Measurements from ENCODE around the gene MUC5AC.
"Not testable (repeated sequence)": the region's sequence is repeated elsewhere in the genome, so short reads cannot be mapped to it uniquely, and the experiment has no call there.

Gene MUC5AC

DNA sequence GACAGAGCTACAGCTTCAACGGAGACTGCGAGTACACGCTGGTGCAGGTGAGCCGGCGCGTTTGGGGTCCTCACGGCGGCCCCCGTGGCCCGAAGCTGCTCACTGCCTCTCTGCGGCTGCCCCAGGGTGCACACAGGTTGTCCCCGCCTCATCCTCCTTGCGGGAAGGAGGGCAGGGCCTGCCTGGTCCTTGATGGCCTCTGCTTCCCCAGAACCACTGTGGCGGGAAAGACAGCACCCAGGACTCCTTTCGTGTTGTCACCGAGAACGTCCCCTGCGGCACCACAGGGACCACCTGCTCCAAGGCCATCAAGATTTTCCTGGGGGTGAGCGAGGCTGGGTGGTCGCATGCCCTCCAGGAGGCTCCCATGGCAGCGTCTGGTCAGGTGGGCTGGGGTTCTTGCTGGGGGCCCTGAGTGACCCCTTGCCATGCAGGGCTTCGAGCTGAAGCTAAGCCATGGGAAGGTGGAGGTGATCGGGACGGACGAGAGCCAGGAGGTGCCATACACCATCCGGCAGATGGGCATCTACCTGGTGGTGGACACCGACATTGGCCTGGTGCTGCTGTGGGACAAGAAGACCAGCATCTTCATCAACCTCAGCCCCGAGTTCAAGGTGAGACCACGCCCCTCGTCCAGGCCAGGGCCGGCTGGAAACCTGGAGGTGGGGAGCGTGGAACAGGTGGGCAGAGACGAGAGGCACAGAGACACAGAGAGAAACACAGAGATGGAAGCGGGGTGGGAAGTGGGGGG is 19.4 kb downstream of the MUC5AC start:
- no peak for DNase-seq (ENCODE audit: low read depth)

DNA sequence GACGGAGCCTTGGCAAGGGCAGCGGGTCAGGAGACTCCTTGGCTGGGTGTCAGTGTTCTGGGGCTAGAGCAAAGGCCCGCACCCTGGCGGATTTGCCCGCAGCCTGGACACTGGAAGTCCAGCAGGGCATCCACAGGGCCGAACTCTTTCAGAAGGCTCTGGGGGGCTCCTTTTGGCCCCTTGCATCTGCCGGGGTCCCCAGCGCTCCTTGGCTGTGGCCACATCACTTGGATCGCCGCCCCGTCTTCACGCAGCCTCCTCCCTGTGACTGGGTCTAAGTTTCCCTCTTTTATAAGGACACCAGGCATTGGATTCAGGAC is 20.0 kb downstream of the MUC5AC start:
- no peak for DNase-seq (ENCODE audit: low read depth)

DNA sequence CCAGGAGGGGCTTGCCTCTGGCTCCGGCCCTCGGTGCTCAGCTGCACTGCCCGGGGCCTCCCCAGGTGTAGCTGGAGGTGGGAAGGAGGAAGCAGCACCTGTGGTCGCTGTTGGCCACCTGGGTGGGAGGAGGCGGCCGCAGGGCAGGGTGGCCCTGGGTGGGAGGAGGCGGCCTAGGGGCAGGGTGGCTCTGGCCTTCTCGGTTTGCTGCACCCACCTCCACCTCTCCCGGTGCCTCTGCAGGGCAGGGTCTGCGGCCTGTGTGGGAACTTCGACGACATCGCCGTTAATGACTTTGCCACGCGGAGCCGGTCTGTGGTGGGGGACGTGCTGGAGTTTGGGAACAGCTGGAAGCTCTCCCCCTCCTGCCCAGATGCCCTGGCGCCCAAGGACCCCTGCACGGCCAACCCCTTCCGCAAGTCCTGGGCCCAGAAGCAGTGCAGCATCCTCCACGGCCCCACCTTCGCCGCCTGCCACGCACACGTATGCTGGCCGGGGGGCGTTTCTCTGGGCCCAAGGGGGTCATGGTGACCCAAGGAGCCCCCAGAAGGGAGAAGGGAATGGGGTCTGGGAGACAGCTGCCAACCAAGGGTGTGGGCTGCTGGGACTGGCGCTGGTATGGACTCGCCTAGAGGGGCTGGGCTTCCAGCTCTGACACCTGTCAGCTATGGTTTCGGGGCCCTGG is 20.6 kb downstream of the MUC5AC start:
- DNase-seq (ENCODE audit: low read depth) = no peak

DNA sequence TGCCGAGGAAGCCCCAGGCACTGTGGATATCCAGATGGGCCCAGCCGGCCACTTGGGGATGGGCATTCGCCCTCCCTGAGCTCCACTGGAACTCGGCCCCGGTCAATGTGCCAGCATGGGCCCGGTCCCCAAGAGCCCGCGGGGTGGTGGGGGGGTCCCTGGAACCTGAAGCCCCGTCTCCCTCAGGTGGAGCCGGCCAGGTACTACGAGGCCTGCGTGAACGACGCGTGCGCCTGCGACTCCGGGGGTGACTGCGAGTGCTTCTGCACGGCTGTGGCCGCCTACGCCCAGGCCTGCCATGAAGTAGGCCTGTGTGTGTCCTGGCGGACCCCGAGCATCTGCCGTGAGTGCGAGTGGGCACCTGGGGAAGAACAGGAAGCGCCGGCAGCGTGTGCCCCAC is 21.2 kb downstream of the MUC5AC start:
- no peak for DNase-seq (ENCODE audit: low read depth)

DNA sequence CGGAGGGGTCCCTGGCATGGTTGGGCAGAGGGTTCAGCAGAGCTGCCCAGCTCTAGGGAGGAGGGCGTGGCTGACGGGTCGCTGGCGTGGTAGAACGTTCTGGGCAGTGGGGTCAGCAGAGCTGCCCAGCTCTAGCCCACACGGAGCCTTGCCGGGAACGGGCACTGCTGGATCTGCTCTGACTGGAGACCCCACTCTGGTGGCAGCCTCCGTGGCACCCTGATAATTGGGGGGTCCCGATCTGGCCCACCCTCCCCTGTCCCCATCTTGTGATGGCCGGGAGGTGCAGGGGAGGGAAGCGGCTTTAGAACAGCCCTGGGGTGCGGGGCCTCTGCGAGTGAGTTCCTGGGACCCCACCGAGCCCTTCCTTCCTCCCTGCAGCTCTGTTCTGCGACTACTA is 21.9 kb downstream of the MUC5AC start:
- DNase-seq (ENCODE audit: low read depth) = no peak

DNA sequence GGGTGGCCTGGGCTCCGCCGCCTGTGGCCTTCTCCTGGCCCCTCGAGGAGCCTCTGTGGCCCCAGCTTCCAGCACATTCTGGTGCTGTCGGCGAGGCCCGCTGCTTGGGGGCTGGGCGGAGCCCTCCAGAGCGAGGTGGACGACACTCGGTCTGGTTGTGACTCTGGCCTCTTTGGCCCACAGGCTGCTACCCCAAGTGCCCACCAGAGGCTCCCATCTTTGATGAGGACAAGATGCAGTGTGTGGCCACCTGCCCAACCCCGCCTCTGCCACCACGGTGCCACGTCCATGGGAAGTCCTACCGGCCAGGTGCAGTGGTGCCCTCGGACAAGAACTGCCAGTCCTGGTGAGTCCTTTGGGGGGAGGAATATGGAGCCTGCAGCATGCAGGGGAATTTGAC is 22.4 kb downstream of the MUC5AC start:
- DNase-seq (ENCODE audit: low read depth) = no peak

DNA sequence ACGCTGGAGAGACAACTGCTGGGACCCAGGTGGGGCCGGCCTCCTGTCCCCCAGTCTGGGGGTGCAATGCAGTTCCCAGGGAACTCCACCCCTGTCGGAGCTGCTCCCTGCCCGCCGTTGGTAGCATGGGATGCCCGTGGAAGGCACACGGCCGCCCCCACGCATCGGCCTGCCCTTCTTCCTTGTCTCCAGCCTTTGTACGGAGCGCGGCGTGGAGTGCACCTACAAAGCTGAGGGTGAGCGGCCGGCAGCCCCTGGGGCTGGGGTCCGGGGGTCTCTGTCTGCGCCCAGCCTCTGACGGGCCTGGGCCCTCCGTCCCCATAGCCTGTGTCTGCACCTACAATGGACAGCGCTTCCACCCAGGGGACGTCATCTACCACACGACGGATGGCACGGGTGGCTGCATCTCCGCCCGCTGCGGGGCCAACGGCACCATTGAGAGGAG is 23.2 kb downstream of the MUC5AC start:
- no peak for DNase-seq (ENCODE audit: low read depth)

DNA sequence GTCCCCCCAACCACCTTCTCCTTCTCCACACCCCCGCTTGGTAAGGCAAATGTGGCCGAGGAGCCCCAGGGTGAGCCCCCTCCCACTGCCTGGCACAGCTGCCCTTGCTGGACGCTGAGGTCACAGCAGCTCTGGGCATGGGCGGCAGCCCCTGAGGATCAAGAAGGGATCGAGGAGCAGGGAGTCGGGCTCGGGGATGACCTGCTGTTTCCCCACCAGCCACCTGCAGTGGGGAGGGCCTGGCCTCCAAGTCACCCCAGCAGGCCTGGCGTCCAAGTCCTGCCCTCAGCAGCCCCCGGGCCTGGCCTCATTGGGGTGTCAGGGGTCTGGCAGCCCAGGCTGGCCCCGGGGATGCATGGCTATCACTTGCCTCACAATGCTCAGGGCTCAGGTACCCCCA is 23.7 kb downstream of the MUC5AC start:
- DNase-seq (ENCODE audit: low read depth) = no peak

DNA sequence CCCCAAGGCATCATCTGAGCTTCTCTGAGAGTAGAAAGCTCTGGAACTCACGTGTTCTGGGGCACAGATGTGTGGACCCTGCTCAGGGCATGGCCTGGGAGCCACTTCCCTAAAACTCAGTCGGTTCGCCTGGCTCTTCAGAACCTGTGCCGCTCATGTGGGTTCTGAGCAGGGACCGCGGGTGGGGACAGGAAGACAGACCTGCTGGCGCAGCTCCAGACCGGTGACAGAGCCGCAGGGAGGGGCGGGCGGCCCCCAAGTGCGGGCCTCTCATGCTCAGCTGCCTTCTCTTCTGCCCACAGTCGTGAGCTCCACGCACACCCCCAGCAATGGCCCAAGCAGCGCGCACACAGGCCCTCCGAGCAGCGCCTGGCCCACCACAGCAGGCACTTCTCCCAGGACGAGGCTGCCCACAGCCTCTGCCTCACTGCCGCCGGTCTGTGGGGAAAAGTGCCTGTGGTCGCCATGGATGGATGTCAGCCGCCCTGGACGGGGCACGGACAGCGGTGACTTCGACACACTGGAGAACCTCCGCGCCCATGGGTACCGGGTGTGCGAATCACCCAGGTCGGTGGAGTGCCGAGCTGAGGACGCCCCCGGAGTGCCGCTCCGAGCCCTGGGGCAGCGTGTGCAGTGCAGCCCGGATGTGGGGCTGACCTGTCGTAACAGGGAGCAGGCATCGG is 24.2 kb downstream of the MUC5AC start:
- no peak for DNase-seq (ENCODE audit: low read depth)

DNA sequence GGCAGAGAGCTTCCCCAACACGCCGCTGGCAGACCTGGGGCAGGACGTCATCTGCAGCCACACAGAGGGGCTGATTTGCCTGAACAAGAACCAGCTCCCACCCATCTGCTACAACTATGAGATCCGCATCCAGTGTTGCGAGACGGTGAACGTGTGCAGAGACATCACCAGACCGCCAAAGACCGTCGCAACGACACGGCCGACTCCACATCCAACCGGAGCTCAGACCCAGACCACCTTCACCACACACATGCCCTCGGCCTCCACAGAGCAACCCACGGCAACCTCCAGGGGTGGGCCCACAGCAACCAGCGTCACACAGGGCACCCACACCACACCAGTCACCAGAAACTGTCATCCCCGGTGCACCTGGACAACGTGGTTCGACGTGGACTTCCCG is 26.4 kb downstream of the MUC5AC start:
- DNase-seq (ENCODE audit: low read depth) = not testable (repeated sequence)

DNA sequence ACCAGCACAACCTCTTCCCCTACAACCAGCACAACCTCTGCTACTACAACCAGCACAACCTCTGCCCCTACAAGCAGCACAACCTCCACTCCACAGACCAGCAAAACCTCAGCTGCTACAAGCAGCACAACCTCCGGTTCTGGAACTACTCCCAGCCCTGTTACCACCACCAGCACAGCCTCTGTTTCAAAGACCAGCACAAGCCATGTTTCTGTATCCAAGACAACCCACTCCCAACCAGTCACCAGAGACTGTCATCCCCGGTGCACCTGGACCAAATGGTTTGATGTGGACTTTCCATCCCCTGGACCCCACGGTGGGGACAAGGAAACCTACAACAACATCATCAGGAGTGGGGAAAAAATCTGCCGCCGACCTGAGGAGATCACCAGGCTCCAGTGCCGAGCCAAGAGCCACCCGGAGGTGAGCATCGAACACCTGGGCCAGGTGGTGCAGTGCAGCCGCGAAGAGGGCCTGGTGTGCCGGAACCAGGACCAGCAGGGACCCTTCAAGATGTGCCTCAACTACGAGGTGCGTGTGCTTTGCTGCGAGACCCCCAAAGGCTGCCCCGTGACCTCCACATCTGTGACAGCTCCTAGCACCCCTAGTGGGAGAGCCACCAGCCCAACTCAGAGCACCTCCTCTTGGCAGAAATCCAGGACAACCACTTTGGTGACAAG is 30.8 kb downstream of the MUC5AC start:
- not testable (repeated sequence) for DNase-seq (ENCODE audit: low read depth)

DNA sequence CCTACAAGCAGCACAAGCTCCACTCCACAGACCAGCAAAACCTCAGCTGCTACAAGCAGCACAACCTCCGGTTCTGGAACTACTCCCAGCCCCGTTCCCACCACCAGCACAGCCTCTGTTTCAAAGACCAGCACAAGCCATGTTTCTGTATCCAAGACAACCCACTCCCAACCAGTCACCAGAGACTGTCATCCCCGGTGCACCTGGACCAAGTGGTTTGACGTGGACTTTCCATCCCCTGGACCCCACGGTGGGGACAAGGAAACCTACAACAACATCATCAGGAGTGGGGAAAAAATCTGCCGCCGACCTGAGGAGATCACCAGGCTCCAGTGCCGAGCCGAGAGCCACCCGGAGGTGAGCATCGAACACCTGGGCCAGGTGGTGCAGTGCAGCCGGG is 32.1 kb downstream of the MUC5AC start:
- DNase-seq (ENCODE audit: low read depth) = not testable (repeated sequence)

DNA sequence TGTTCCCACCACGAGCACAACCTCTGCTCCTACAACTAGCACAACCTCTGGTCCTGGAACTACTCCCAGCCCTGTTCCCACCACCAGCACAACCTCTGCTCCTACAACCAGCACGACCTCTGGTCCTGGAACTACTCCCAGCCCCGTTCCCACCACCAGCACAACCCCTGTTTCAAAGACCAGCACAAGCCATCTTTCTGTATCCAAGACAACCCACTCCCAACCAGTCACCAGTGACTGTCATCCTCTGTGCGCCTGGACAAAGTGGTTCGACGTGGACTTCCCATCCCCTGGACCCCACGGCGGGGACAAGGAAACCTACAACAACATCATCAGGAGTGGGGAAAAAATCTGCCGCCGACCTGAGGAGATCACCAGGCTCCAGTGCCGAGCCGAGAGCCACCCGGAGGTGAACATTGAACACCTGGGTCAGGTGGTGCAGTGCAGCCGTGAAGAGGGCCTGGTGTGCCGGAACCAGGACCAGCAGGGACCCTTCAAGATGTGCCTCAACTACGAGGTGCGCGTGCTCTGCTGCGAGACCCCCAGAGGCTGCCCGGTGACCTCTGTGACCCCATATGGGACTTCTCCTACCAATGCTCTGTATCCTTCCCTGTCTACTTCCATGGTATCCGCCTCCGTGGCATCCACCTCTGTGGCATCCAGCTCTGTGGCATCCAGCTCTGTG is 34.2 kb downstream of the MUC5AC start:
- not testable (repeated sequence) for DNase-seq (ENCODE audit: low read depth)

DNA sequence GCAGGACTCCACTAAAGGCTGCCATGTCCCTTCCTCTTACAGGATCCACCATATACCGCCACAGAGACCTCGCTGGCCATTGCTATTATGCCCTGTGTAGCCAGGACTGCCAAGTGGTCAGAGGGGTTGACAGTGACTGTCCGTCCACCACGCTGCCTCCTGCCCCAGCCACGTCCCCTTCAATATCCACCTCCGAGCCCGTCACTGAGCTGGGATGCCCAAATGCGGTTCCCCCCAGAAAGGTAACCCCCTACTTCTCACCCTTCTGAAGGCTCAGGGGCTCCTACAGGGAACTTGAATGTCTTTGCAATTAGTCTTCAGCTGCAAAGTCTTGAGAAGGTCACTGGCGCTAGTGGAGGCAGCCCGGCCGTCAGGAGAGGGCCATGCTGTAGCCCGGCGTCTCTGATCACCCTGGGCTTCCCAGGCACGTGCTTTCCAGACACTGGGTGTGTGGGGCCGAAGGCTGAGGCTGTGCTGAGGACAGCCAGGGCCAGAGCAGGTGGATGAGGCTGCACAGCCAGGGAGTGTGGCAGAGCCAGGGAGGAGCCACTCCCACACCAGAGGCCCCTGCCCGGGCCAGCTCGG is 35.1 kb downstream of the MUC5AC start:
- DNase-seq (ENCODE audit: low read depth) = no peak

DNA sequence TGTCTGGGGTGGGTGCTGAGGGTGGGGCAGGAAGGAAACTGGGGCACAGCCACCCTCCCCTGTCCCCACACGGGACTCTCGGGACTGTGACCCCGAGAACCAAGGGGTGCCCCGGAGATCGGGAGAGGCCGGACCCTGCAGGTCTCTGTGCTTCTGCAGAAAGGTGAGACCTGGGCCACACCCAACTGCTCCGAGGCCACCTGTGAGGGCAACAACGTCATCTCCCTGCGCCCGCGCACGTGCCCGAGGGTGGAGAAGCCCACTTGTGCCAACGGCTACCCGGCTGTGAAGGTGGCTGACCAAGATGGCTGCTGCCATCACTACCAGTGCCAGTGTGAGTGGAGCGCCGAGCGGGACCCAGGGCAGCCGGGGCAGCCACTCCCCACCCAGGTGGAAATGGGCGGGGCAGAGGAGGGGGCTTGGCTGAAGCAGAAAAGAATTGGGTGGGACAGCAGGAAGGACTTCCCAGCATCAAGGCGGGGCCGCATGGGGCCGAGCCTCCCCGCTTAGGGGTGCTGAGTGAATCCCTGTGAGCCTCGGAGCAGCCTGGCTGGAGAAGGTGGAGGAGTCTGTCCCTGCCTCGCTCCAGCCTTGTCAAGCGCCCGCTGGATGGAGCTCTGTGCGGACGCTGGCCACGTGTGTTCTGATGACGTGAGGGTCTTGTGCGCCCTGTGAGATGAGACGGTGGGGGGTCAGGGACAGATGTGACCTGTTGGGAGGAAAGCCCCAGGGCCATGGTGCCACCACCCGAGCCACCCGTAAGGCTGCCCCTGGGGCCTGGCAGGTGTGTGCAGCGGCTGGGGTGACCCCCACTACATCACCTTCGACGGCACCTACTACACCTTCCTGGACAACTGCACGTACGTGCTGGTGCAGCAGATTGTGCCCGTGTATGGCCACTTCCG is 35.8 kb downstream of the MUC5AC start:
- no peak for DNase-seq (ENCODE audit: low read depth)

DNA sequence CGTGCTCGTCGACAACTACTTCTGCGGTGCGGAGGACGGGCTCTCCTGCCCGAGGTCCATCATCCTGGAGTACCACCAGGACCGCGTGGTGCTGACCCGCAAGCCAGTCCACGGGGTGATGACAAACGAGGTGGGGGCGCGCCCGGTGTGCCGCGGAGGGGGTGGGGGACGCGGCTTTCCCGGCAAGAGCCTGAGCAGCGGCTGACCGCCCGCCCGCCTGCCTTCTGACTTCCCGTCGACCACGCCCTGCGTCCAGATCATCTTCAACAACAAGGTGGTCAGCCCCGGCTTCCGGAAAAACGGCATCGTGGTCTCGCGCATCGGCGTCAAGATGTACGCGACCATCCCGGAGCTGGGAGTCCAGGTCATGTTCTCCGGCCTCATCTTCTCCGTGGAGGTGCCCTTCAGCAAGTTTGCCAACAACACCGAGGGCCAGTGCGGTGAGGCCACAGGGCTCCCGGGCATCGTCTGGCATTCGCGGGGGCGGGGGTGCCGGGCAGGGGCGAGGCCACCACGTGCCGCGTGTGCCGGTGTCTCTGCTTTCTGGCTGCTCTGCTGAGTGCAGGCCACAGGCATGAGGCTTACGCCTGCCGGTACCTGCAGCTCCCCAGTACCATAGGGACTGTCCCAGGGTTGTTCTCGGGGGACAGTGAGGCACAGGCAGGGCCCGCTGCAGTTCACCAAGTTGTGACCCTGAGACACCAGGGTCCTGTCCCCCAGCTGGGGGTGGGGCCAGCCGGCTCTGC is 36.7 kb downstream of the MUC5AC start:
- no peak for DNase-seq (ENCODE audit: low read depth)

DNA sequence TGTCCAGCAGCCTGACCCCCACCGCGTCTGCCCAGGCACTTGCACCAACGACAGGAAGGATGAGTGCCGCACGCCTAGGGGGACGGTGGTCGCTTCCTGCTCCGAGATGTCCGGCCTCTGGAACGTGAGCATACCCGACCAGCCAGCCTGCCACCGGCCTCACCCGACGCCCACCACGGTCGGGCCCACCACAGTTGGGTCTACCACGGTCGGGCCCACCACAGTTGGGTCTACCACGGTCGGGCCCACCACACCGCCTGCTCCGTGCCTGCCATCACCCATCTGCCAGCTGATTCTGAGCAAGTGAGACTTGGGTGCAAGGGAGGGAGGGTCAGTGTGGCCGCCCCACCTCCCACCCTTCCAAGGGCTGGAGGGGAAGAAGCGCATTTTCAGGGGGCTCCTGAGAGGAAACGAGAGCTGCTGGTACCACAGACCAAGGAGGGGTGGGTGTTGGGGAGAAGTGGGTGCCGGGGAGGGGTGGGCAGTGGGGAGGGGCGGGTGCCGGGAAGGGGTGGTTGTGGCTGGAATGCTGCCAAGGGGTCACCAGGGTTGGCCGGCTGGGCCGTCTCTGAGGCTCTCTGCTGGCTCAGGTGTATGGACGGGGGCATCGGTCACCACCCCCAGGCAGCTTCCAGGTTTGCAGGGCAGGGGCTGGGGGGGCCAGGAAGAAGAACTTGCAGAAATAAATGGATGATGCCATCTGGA is 37.4 kb downstream of the MUC5AC start:
- no peak for DNase-seq (ENCODE audit: low read depth)

DNA sequence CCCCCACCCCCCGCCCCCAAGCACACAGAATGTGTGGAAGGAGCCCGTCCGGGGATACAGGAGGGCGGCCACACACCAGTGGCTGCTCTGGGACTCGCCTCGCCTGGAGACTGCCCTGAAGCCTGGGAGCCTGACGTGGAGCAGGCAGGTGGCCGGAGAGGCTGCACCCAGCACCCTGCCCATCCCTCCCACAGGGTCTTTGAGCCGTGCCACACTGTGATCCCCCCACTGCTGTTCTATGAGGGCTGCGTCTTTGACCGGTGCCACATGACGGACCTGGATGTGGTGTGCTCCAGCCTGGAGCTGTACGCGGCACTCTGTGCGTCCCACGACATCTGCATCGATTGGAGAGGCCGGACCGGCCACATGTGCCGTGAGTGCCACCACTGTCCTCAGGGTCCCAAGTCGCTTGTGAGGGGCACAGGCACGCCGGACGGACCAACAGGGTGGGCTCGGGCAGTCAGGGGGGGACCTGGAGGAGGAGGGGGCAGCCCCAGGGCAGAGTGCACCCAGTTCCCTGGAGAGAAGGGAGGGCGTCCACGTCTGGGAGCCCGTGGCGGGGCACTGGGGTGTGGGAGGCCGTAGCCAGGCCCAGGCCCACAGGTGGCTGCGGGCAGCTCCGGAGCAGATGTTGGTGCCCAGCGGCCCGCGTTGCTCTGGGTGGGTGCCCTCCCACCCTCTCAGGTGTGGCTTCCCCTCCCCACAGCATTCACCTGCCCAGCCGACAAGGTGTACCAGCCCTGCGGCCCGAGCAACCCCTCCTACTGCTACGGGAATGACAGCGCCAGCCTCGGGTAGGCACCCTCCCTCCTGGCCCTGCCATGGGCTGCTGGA is 38.1 kb downstream of the MUC5AC start:
- no peak for DNase-seq (ENCODE audit: low read depth)

Measured in EH (cell line).